Activated CD4-positive, alpha-beta memory T cell treated with anti-CD3 and anti-CD28 coated beads for 36 hours (primary cell): ENCODE results near the gene ZNF385C. TPM values are rescaled to one million over a fixed set of nuclear protein-coding genes. Genes with fewer than 3 reads are reported as not detected.

Experiments
- CTCF ChIA-PET: fragments of 350-600 bp; sonication (Branson Sonifier 250); formaldehyde crosslinking; loops from one replicate; lab custom pipeline; 2021; ENCODE audit warnings: antibody characterized with exemption, inconsistent platforms; lab: Charles Lee
- POLR2A ChIA-PET: fragments of 350-600 bp; sonication (Branson Sonifier 250); formaldehyde crosslinking; loops from one replicate; lab custom pipeline; 2021; ENCODE audit warnings: antibody characterized with exemption; lab: Charles Lee
- DNase-seq: peaks from one replicate; pipeline ENCODE4 v3.0.0-alpha.2; 2020
- H3K27ac Mint-ChIP-seq: one replicate; pipeline ENCODE4 v1.8.0; 2021; ENCODE audit warnings: mixed read lengths
- H3K27me3 Mint-ChIP-seq: one replicate; pipeline ENCODE4 v1.8.0; 2021; ENCODE audit warnings: mixed read lengths
- H3K36me3 Mint-ChIP-seq: one replicate; pipeline ENCODE4 v1.8.0; 2021; ENCODE audit warnings: mixed read lengths
- H3K4me1 Mint-ChIP-seq: one replicate; pipeline ENCODE4 v1.8.0; 2021; ENCODE audit warnings: low read depth, mixed read lengths
- H3K4me3 Mint-ChIP-seq: one replicate; pipeline ENCODE4 v1.8.0; 2021; ENCODE audit warnings: mild to moderate bottlenecking, mixed read lengths
- H3K9me3 Mint-ChIP-seq: one replicate; pipeline ENCODE4 v1.8.0; 2021; ENCODE audit warnings: mixed read lengths
- intact Hi-C: fragments of 100-400 bp; cut with micrococcal nuclease; formaldehyde crosslinking; loops from one replicate; pipeline ENCODE4 v1.15.1; 2023
- total RNA-seq, 2 experiments: library from RNA; stranded (reverse); gene quantifications; one replicate each; pipeline ENCODE4 v1.2.3, GENCODE V29; 2021

The ZNF385C gene
- total RNA-seq, 2 experiments from 2014 or later = 0.10 TPM; not detected in 1

GRCh38 chr17:42041619-42042018 is 56.7 kb downstream of the ZNF385C start:
- ChIA-PET POLR2A (interaction anchor here (0.6 kb wide), 1 partner anchor 77 kb away, joined by 3 read pairs; no protein-coding TSS in a partner anchor), CTCF (interaction anchor here (1.0 to 1.4 kb wide), 3 partner anchors 30 to 79 kb away, joined by 3 to 6 read pairs (median 3); no protein-coding TSS in a partner anchor)
- Mint-ChIP-seq H3K4me3 (no peak overlapping the region), H3K27ac (no peak overlapping the region), H3K9me3 (no peaks in the 10 kb centered on the region), H3K4me1 (no peaks in the 10 kb centered on the region), H3K27me3 (peaks cover 14% of the 10 kb centered on the region), H3K36me3 (no peaks in the 10 kb centered on the region)
- intact Hi-C loops = no loop called here
- no peak for DNase-seq

- H3K27ac Mint-ChIP-seq = no peak overlapping the region
These were observed 57.5 kb downstream of the ZNF385C start for GRCh38 chr17:42040818-42041217.

GRCh38 chr17:42039794-42040763 is 58.2 kb downstream of the ZNF385C start:
- no peak for DNase-seq
- Mint-ChIP-seq H3K4me1 (no peaks in the 10 kb centered on the region), H3K4me3 (no peak overlapping the region), H3K27me3 (peaks cover 14% of the 10 kb centered on the region), H3K36me3 (no peaks in the 10 kb centered on the region), H3K9me3 (no peaks in the 10 kb centered on the region), H3K27ac (no peak overlapping the region)
- intact Hi-C loops = no loop called here
- POLR2A ChIA-PET = no interaction called here
- CTCF ChIA-PET = interaction anchor here (0.7 to 1.4 kb wide), 7 partner anchors 15 to 487 kb away, joined by 3 to 6 read pairs (median 3); partner anchors contain the start of gene NKIRAS2

More at GRCh38 chr17:42040818-42041217, 57.5 kb downstream of the ZNF385C start:
- no peaks in the 10 kb centered on the region for H3K36me3 Mint-ChIP-seq
- intact Hi-C loops = no loop called here
- H3K9me3 Mint-ChIP-seq = no peaks in the 10 kb centered on the region
- H3K4me3 Mint-ChIP-seq = no peak overlapping the region
- H3K27me3 Mint-ChIP-seq = peaks cover 14% of the 10 kb centered on the region
- H3K4me1 Mint-ChIP-seq = no peaks in the 10 kb centered on the region
- no peak for DNase-seq
- POLR2A ChIA-PET = no interaction called here
- CTCF ChIA-PET = interaction anchor here (1.0 to 1.4 kb wide), 4 partner anchors 15 to 78 kb away, joined by 3 to 6 read pairs (median 4); no protein-coding TSS in a partner anchor

- Mint-ChIP-seq H3K4me1 (peaks cover 5% of the 10 kb centered on the region), H3K27ac (no peak overlapping the region), H3K9me3 (no peaks in the 10 kb centered on the region), H3K4me3 (no peak overlapping the region), H3K27me3 (peaks cover 14% of the 10 kb centered on the region), H3K36me3 (no peaks in the 10 kb centered on the region)
- ChIA-PET CTCF (interaction anchor here (0.9 to 1.1 kb wide), 2 partner anchors 33 to 348 kb away, joined by 3 read pairs; no protein-coding TSS in a partner anchor), POLR2A (no interaction called here)
- intact Hi-C loops = no loop called here
- no peak for DNase-seq
These were observed 59.9 kb downstream of the ZNF385C start for GRCh38 chr17:42038221-42038973.

GRCh38 chr17:42034059-42034458 is 64.2 kb downstream of the ZNF385C start:
- Mint-ChIP-seq H3K4me3 (no peak overlapping the region), H3K36me3 (no peaks in the 10 kb centered on the region), H3K27ac (no peak overlapping the region), H3K27me3 (peaks cover 10% of the 10 kb centered on the region), H3K4me1 (peaks cover 5% of the 10 kb centered on the region), H3K9me3 (no peaks in the 10 kb centered on the region)
- ChIA-PET POLR2A (interaction anchor here (1.1 kb wide), 1 partner anchor 11 kb away, joined by 3 read pairs; no protein-coding TSS in a partner anchor), CTCF (interaction anchor here (0.7 to 1.7 kb wide), 4 partner anchors 9 to 67 kb away, joined by 3 to 6 read pairs (median 4); partner anchors contain the start of gene NKIRAS2)
- intact Hi-C loops = no loop called here
- peak; percentile 18 for DNase-seq

- CTCF ChIA-PET = interaction anchor here (0.7 to 1.5 kb wide), 3 partner anchors 12 to 374 kb away, joined by 3 to 6 read pairs (median 3); partner anchors contain the start of gene NKIRAS2
- no peaks in the 10 kb centered on the region for H3K9me3 Mint-ChIP-seq
- no peaks in the 10 kb centered on the region for H3K27me3 Mint-ChIP-seq
- POLR2A ChIA-PET = no interaction called here
- no peak overlapping the region for H3K4me3 Mint-ChIP-seq
- H3K36me3 Mint-ChIP-seq = no peaks in the 10 kb centered on the region
- DNase-seq = no peak
- peaks cover 5% of the 10 kb centered on the region for H3K4me1 Mint-ChIP-seq
- intact Hi-C loops = no loop called here
- H3K27ac Mint-ChIP-seq = no peak overlapping the region
These were observed 66.7 kb downstream of the ZNF385C start for GRCh38 chr17:42031584-42031983.

GRCh38 chr17:42028791-42029127 is 69.5 kb downstream of the ZNF385C start:
- DNase-seq = no peak
- Mint-ChIP-seq H3K36me3 (peaks cover 4% of the 10 kb centered on the region), H3K4me1 (peaks cover 6% of the 10 kb centered on the region), H3K9me3 (no peaks in the 10 kb centered on the region), H3K27me3 (no peaks in the 10 kb centered on the region), H3K27ac (no peak overlapping the region), H3K4me3 (no peak overlapping the region)
- CTCF ChIA-PET = no interaction called here
- POLR2A ChIA-PET = no interaction called here
- intact Hi-C loops = loop anchor here (5.0 kb wide), 1 partner anchor 39 kb away; no protein-coding TSS in a partner anchor

- H3K36me3 Mint-ChIP-seq = peaks cover 4% of the 10 kb centered on the region
- intact Hi-C loops = loop anchor here (5.0 kb wide), 1 partner anchor 39 kb away; no protein-coding TSS in a partner anchor
- POLR2A ChIA-PET = no interaction called here
These were observed 70.1 kb downstream of the ZNF385C start for GRCh38 chr17:42027961-42028790.

GRCh38 chr17:42027590-42027889 is 70.7 kb downstream of the ZNF385C start:
- intact Hi-C loops = loop anchor here (5.0 kb wide), 1 partner anchor 40 kb away; no protein-coding TSS in a partner anchor
- POLR2A ChIA-PET = no interaction called here
- Mint-ChIP-seq H3K27ac (no peak overlapping the region), H3K4me3 (no peak overlapping the region), H3K36me3 (peaks cover 4% of the 10 kb centered on the region), H3K9me3 (no peaks in the 10 kb centered on the region), H3K27me3 (no peaks in the 10 kb centered on the region), H3K4me1 (peaks cover 5% of the 10 kb centered on the region)
- no peak for DNase-seq
- CTCF ChIA-PET = interaction anchor here (1.0 to 13.7 kb wide), 3 partner anchors 39 to 87 kb away, joined by 3 to 211 read pairs (median 3); partner anchors contain the start of genes DHX58 and KAT2A

More at GRCh38 chr17:42027961-42028790, 70.1 kb downstream of the ZNF385C start:
- CTCF ChIA-PET = interaction anchor here (1.0 to 13.7 kb wide), 2 partner anchors 38 to 86 kb away, joined by 3 to 211 read pairs; partner anchors contain the start of genes DHX58 and KAT2A
- no peak overlapping the region for H3K27ac Mint-ChIP-seq
- H3K4me1 Mint-ChIP-seq = peaks cover 5% of the 10 kb centered on the region
- no peak overlapping the region for H3K4me3 Mint-ChIP-seq
- H3K9me3 Mint-ChIP-seq = no peaks in the 10 kb centered on the region
- no peak for DNase-seq
- no peaks in the 10 kb centered on the region for H3K27me3 Mint-ChIP-seq

GRCh38 chr17:42026857-42027589 is 71.2 kb downstream of the ZNF385C start:
- intact Hi-C loops = loop anchor here (5.0 kb wide), 1 partner anchor 40 kb away; no protein-coding TSS in a partner anchor
- no peaks in the 10 kb centered on the region for H3K27me3 Mint-ChIP-seq
- peaks cover 8% of the 10 kb centered on the region for H3K36me3 Mint-ChIP-seq
- ChIA-PET CTCF (interaction anchor here (0.7 to 13.7 kb wide), 6 partner anchors 11 to 87 kb away, joined by 3 to 211 read pairs (median 14); partner anchors contain the start of genes DHX58, DNAJC7, KAT2A and ZNF385C), POLR2A (interaction anchor here (1.0 to 1.7 kb wide), 3 partner anchors 9 to 86 kb away, joined by 3 to 4 read pairs (median 4); partner anchors contain the start of genes DHX58 and DNAJC7)
- no peak overlapping the region for H3K4me3 Mint-ChIP-seq
- no peak for DNase-seq
- H3K4me1 Mint-ChIP-seq = peaks cover 9% of the 10 kb centered on the region
- no peaks in the 10 kb centered on the region for H3K9me3 Mint-ChIP-seq
- H3K27ac Mint-ChIP-seq = no peak overlapping the region
